Loucy (cell line): ENCODE measurements around the gene HOXB1.

Source experiments
- EZH2phosphoT487 ChIP-seq: fragments of 200-600 bp; IDR thresholded peaks from 2 replicates; pipeline ENCODE4 v1.6.1; 2018; ENCODE audit warnings: antibody characterized with exemption, mild to moderate bottlenecking, moderate library complexity, borderline replicate concordance
- TF ChIP-seq, protein P1 (sequence below): fragments of 200-600 bp; sonication (generic); conservative IDR thresholded peaks from 2 replicates; pipeline ENCODE4 v1.5.1; 2014; ENCODE audit warnings: mild to moderate bottlenecking, antibody characterized with exemption, low read length

DNA sequence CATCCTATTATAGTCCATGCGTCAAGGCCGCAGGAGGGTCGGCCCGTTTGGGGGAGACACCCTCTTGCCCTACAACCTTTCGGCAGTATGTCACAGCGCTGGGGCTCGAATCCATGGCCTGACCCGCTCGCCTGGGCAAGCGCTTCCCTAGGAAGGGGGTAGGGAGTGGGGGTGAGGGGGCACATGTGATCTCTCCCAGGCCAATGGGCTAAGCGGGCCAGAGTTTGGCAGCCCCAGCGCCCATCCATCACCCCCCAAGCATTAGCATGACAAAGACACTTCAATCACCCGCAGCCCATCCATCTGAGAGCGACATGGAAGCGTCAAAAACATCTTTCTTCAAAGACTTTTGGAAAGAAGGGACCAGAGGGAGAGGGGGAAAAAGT lies at the start of gene HOXB1:
- TF ChIP-seq, protein P1, sequence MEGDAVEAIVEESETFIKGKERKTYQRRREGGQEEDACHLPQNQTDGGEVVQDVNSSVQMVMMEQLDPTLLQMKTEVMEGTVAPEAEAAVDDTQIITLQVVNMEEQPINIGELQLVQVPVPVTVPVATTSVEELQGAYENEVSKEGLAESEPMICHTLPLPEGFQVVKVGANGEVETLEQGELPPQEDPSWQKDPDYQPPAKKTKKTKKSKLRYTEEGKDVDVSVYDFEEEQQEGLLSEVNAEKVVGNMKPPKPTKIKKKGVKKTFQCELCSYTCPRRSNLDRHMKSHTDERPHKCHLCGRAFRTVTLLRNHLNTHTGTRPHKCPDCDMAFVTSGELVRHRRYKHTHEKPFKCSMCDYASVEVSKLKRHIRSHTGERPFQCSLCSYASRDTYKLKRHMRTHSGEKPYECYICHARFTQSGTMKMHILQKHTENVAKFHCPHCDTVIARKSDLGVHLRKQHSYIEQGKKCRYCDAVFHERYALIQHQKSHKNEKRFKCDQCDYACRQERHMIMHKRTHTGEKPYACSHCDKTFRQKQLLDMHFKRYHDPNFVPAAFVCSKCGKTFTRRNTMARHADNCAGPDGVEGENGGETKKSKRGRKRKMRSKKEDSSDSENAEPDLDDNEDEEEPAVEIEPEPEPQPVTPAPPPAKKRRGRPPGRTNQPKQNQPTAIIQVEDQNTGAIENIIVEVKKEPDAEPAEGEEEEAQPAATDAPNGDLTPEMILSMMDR, result no peak
- no peak for TF ChIP-seq EZH2phosphoT487
